Skeletal muscle satellite cell (primary cell): Measurements from ENCODE around the gene EIF2A.
A peak's percentile ranks its signal among the peaks of the same experiment; 100 is the strongest.
"Not testable (repeated sequence)": the region's sequence is repeated elsewhere in the genome, so short reads cannot be mapped to it uniquely, and the experiment has no call there.

Source experiments
- H3K27me3 ChIP-seq: 2 replicates; pipeline ENCODE4 v1.7.0; 2013; ENCODE audit warnings: low read length; ENCODE audit not compliant: control insufficient read depth, insufficient read depth
- H3K36me3 ChIP-seq: 2 replicates; pipeline ENCODE4 v1.7.0; 2013; ENCODE audit warnings: mild to moderate bottlenecking, control low read depth, low read length; ENCODE audit not compliant: insufficient read depth
- H3K4me1 ChIP-seq: 2 replicates; pipeline ENCODE4 v1.7.0; 2013; ENCODE audit warnings: low read length; ENCODE audit not compliant: control insufficient read depth, insufficient read depth
- H3K4me2 ChIP-seq: 2 replicates; pipeline ENCODE4 v1.7.0; 2013; ENCODE audit warnings: mild to moderate bottlenecking, low read length
- H3K4me3 ChIP-seq: 2 replicates; pipeline ENCODE4 v1.7.0; 2013; ENCODE audit warnings: low read length
- H3K9ac ChIP-seq: 2 replicates; pipeline ENCODE4 v1.7.0; 2013; ENCODE audit warnings: mild to moderate bottlenecking, low read depth, low read length, moderate library complexity
- H3K9me3 ChIP-seq: replicated peaks from 2 replicates; pipeline ENCODE4 v1.7.0; 2013; ENCODE audit warnings: mild to moderate bottlenecking, control low read depth, low read length

The EIF2A gene

DNA sequence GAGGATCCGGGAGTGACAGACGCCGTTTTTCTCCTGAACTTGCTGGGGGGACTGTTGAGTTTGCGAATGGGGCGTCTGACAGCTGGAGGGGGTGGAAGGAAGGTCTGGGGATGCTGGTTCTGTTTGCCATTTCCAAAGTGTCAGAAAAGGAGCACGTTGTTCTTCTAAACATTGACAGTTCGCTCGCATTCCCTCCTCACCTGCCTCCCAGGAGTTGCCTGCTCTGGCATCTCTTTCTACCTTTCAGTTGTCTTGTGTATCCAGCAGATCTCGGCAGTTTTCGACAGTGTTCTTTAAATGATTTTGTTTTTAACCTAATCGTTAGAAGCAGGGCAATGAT lies 57.4 kb downstream of the EIF2A start:
- H3K36me3 ChIP-seq: peaks cover 5% of the 10 kb centered on the region
- peak overlapping the region; percentile 93 for H3K9ac ChIP-seq
- H3K4me2 ChIP-seq: peak overlapping the region; percentile 83
- peaks cover 29% of the 10 kb centered on the region for H3K4me1 ChIP-seq
- H3K9me3 ChIP-seq: no peaks in the 10 kb centered on the region
- H3K27me3 ChIP-seq: no peaks in the 10 kb centered on the region
- H3K4me3 ChIP-seq: peak overlapping the region; percentile 90

- peaks cover 5% of the 10 kb centered on the region for H3K36me3 ChIP-seq
- H3K4me2 ChIP-seq: peak overlapping the region; percentile 6
- H3K9me3 ChIP-seq: no peaks in the 10 kb centered on the region
- H3K27me3 ChIP-seq: no peaks in the 10 kb centered on the region
- H3K4me1 ChIP-seq: peaks cover 12% of the 10 kb centered on the region
- no peak overlapping the region for H3K9ac ChIP-seq
- no peak overlapping the region for H3K4me3 ChIP-seq
These were observed 59.5 kb downstream of the EIF2A start for GRCh38 chr3:150605998-150606641.

GRCh38 chr3:150607267-150608065 lies 60.9 kb downstream of the EIF2A start:
- Histone ChIP-seq H3K4me1 (peaks cover 12% of the 10 kb centered on the region), H3K4me2 (no peak overlapping the region), H3K36me3 (peaks cover 12% of the 10 kb centered on the region), H3K9ac (no peak overlapping the region), H3K27me3 (no peaks in the 10 kb centered on the region), H3K4me3 (no peak overlapping the region), H3K9me3 (no peaks in the 10 kb centered on the region)

DNA sequence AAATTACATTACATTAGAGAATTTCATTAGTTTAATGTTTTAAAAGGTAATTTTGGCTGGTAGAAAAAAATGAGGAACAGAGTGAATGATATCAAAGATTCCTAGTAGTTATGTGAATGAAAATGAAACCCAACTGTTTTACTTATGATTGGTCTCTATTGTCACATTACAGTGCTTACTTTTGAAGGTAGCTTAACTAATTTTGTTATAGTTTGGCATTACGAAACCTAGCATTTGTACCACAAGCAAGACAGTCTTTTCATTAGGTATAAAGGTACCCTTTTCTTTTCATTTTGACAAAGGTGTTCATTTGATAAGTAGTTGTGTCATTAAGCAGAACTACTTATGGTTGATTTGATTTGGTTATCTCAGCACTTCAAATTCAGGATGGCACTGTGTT lies 63.4 kb downstream of the EIF2A start:
- Histone ChIP-seq H3K4me1 (peaks cover 12% of the 10 kb centered on the region), H3K4me2 (no peak overlapping the region), H3K36me3 (peaks cover 23% of the 10 kb centered on the region)

DNA sequence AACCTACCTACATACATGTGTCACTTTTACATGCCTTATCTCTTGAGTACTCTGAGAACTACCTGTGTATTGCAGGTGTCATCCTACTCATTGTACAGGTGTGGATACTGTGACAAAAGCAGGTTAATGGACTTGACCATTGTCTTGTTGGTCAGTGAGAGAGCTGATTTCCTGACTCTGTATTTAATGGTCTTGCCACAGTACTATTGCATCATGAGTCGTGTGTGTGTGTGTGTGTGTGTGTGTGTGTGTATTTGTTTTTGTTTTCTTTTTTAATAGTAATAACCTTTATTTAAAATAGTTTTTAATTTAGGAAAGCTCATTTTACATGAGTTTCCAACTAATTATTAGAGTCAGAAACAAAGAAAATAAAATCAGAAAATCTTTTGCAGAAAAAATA lies 64.2 kb downstream of the EIF2A start:
- H3K4me1 ChIP-seq: peaks cover 8% of the 10 kb centered on the region
- peaks cover 23% of the 10 kb centered on the region for H3K36me3 ChIP-seq
- no peak overlapping the region for H3K4me2 ChIP-seq
- no peak overlapping the region for H3K9ac ChIP-seq
- H3K4me3 ChIP-seq: no peak overlapping the region
- no peaks in the 10 kb centered on the region for H3K27me3 ChIP-seq
- H3K9me3 ChIP-seq: no peaks in the 10 kb centered on the region

More for the DNA sequence above, 63.4 kb downstream of the EIF2A start:
- Histone ChIP-seq H3K27me3 (no peaks in the 10 kb centered on the region), H3K4me3 (no peak overlapping the region), H3K9ac (no peak overlapping the region), H3K9me3 (no peaks in the 10 kb centered on the region)

- Histone ChIP-seq H3K9me3 (no peaks in the 10 kb centered on the region), H3K4me2 (no peak overlapping the region), H3K9ac (no peak overlapping the region), H3K4me1 (peaks cover 4% of the 10 kb centered on the region), H3K27me3 (no peaks in the 10 kb centered on the region), H3K36me3 (peaks cover 18% of the 10 kb centered on the region), H3K4me3 (no peak overlapping the region)
These were observed 65.1 kb downstream of the EIF2A start for GRCh38 chr3:150611666-150612065.

- H3K4me1 ChIP-seq: peaks cover 4% of the 10 kb centered on the region
These were observed 65.9 kb downstream of the EIF2A start for GRCh38 chr3:150612494-150612893.

DNA sequence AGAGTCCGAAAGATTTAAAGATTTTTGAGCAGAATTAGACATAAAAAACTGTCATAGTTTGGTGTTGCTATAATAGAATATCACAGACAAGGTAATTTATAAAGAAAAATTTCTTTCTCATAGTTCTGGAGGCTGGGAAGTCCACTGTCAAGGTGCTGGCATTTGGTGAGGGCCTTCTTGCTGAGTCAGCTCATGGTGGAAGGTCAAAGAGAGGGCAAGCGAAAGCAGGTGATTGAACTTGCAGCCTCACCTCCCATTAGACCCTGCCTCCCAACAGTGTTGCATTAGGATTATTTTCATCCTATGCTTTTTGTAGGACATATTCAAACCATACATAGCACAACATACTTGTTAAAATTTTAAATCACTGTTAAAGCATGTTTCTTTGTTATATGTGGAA lies 66.4 kb downstream of the EIF2A start:
- peaks cover 18% of the 10 kb centered on the region for H3K36me3 ChIP-seq
- H3K4me2 ChIP-seq: no peak overlapping the region
- peaks cover 4% of the 10 kb centered on the region for H3K4me1 ChIP-seq
- H3K9ac ChIP-seq: no peak overlapping the region
- H3K27me3 ChIP-seq: no peaks in the 10 kb centered on the region
- H3K4me3 ChIP-seq: no peak overlapping the region
- no peaks in the 10 kb centered on the region for H3K9me3 ChIP-seq

More at GRCh38 chr3:150612494-150612893, 65.9 kb downstream of the EIF2A start:
- no peaks in the 10 kb centered on the region for H3K9me3 ChIP-seq
- H3K4me3 ChIP-seq: no peak overlapping the region
- H3K36me3 ChIP-seq: peaks cover 18% of the 10 kb centered on the region
- H3K4me2 ChIP-seq: no peak overlapping the region
- no peaks in the 10 kb centered on the region for H3K27me3 ChIP-seq
- H3K9ac ChIP-seq: no peak overlapping the region

DNA sequence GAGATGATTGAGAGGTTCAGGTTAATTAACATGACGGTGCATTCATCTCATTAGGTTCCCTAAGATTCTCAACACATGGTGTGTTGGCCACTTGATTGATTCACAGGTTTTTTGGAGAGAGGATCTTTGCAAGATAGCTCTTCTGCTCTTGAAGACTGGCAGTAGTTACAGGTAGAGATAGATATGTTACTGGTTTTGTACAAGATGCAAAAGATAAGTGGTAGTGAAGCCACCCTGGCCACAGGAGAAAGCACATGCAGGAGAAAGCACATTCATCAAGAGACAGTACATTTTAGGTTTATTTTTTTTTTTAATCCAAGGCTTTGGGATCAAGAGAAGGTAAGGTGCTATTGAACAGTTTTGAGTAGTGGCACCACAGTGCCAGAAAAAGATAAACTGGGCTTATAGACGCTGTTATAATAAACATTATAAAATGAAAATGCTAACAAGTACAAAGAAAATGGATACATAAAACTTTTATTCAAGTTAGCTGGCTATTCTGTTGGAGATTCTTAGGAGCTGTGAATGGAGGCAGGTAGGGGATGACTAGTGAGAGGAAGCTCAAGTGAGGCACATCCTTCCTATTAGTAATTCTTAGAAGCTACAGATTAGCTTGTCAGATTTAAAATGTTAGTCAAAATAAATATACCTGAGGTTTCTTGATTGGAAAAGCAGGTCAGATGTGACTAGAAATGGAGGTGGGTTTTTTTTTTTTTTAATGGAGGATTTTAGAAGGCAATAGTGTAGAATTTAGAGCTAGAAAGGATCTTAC lies 67.3 kb downstream of the EIF2A start:
- Histone ChIP-seq H3K4me2 (no peak overlapping the region), H3K4me3 (no peak overlapping the region), H3K27me3 (no peaks in the 10 kb centered on the region), H3K4me1 (peaks cover 4% of the 10 kb centered on the region), H3K9ac (no peak overlapping the region), H3K9me3 (no peaks in the 10 kb centered on the region), H3K36me3 (peaks cover 18% of the 10 kb centered on the region)

DNA sequence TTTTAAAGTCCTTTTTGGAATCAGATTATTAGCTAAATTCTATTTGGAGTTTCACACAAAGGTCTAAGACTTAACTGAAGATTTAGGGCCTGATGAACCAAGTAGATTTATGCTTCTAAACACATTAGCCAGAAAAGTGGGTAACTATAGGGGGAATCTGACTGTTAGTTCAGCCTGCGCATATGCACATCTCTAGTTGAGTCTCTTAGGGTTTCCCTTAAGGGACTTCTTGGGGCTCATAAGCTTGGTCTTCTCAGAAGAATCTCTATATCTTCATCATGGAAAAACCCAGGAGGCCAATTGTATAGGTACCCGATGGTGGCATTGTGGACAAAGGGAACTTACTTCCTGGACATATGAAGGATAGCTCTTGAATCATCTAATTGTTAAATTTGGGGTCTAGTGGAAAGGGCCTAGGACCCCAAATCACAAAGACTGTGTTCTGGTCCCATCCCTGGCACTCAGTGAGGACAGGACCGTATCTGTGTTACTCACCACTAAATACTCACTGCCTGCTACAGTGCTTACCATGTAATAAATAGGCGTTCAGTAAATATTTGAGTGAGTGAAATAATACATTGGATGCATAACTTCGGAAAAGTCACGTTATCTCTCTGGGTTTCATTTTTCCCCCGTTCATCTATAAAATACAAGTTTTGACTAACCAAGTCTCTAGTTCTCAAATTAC lies 73.6 kb downstream of the EIF2A start:
- H3K9ac ChIP-seq: no peak overlapping the region
- peaks cover 2% of the 10 kb centered on the region for H3K36me3 ChIP-seq
- peaks cover 15% of the 10 kb centered on the region for H3K4me1 ChIP-seq
- no peak overlapping the region for H3K4me2 ChIP-seq
- H3K9me3 ChIP-seq: no peaks in the 10 kb centered on the region
- no peaks in the 10 kb centered on the region for H3K27me3 ChIP-seq
- H3K4me3 ChIP-seq: no peak overlapping the region

- H3K9me3 ChIP-seq, H3K4me3 ChIP-seq, H3K9ac ChIP-seq, H3K27me3 ChIP-seq: not testable (repeated sequence)
- peaks cover 23% of the 10 kb centered on the region for H3K36me3 ChIP-seq
- peaks cover 15% of the 10 kb centered on the region for H3K4me1 ChIP-seq
- H3K4me2 ChIP-seq: peak overlapping the region; percentile 30
These were observed 76.4 kb downstream of the EIF2A start for GRCh38 chr3:150622955-150623354.
